ENCODE data around the gene TBCE. TPM values are rescaled to one million over a fixed set of nuclear protein-coding genes. Genes with fewer than 3 reads are reported as not detected.

The TBCE gene
- total RNA-seq, 1 experiment from 2014 or later: 24.0 TPM

DNA sequence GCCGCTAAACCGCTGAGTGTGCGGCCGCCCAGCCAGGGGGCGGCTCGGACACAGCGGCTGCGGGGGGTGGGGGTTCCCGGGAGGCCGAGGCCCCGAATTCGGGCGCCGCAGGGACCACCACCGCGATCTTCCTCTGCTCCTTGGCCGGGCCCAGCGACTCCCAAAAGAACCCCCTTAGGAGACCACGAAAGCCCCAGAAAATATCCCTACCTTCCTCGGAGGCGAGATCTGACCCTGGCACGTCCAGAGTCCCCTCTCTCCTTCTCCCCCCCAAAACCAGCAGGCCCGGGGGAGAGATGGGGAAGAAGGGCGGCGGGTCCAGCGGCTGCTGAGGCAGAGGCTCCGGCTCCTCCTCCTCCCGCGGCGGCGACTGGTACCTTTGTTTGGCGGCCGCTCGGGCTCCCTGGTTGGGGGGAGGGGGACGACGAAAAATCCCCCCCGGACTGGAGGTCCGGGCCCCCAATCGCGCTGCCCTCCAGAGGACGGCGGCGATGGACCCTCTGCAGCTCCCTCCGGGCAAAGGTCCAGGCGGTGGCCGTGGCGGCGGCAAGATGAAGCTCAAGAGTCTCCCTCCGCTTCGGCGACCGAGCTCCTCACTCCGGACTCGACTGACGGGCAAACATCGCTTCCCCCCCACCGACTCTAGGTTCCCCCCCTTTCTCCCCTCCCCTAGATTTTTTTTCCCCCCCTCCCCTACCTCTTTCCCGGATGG lies 39.5 kb upstream of the TBCE start, which contains the start of gene ARID4B:
Gene ARID4B, minus strand, starts transcription at position 621 of the 712 bp plus-strand sequence. CDS start 1,260 bp downstream, outside the sequence.
- no peaks in the 10 kb centered on the region for H3K9me2 ChIP-seq (replicated peaks; ENCODE audit: insufficient read depth, low read length)
- H3K27me3 ChIP-seq (ENCODE audit: low read length): no peaks in the 10 kb centered on the region
- H3K79me2 ChIP-seq (ENCODE audit: low read length): peaks cover 88% of the 10 kb centered on the region
- peak within 1 kb of the TSS; percentile 94 for H3K4me2 ChIP-seq (ENCODE audit: low read depth, low read length, poor library complexity, severe bottlenecking)
- peaks cover 40% of the 10 kb centered on the region for H3K4me1 ChIP-seq (ENCODE audit: low read length)
- H2AFZ ChIP-seq (ENCODE audit: low read length): peak within 1 kb of the TSS; percentile 63; the same call in 1 of the 2 replicates
- no peak for DNase-seq
- peaks cover 24% of the 10 kb centered on the region for H4K20me1 ChIP-seq (ENCODE audit: insufficient read depth, low read depth, low read length)
- H3K36me3 ChIP-seq (ENCODE audit: insufficient read depth, low read length): peaks cover 19% of the 10 kb centered on the region; the same call in 1 of the 2 replicates
- H3K4me3 ChIP-seq (ENCODE audit: low read length): peak within 1 kb of the TSS; percentile 82
- peak within 1 kb of the TSS; percentile 92 for H3K9ac ChIP-seq (ENCODE audit: low read length)
- peak within 1 kb of the TSS; percentile 91 for H3K27ac ChIP-seq (ENCODE audit: low read length)
- H3K9me3 ChIP-seq (ENCODE audit: low read length): no peaks in the 10 kb centered on the region

DNA sequence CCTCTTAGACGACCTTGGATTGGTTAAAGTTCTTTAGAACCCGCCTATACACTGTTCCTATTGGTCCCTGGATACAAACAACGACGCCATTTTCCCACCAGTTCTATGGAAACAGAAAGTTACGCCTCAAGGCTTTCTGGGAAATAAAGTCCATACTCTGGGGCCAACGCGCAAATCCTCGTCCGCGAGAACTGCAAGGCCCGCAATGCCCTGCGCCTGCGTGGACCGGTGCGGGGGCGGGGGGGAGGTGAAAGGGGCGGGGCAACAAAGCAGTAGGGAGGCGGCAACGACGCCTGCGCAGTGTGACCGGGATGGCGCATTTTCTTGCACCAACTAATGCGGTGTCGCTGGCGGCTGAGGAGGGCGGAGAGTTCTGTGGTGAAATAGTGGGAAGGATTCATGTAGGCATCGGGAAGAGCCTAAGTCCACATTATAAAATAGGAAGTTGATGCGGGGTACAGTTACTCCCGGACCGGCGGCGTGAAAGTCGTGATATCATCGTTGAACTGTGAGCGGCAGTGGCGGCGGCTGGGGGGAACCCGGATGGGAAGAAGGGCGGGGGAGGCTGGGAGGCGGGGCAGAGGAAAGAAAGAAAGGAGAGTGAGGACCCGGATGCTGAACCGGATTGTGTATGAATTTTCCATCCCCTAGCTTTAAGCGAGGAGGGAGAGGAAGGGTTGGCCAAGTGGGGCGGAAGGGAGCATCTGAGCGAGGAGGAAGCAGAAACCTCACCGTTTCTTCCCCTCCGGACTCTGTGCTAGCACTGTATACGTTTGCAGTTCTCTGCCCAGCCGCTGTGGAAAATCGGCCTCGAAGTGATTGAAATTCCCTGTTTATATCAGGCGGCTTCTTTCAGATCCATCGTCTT lies 38.7 kb upstream of the TBCE start, which contains the start of gene GGPS1:
Gene GGPS1, plus strand, starts transcription at position 300 of the 868 bp plus-strand sequence. CDS start 6,695 bp downstream, outside the sequence.
- Histone ChIP-seq H3K4me3 (ENCODE audit: low read length) (peak within 1 kb of the TSS; percentile 82), H3K27ac (ENCODE audit: low read length) (peak within 1 kb of the TSS; percentile 91), H3K9ac (ENCODE audit: low read length) (peak within 1 kb of the TSS; percentile 92), H3K27me3 (ENCODE audit: low read length) (no peaks in the 10 kb centered on the region), H4K20me1 (ENCODE audit: insufficient read depth, low read depth, low read length) (peaks cover 22% of the 10 kb centered on the region), H3K4me2 (ENCODE audit: low read depth, low read length, poor library complexity, severe bottlenecking) (peak within 1 kb of the TSS; percentile 94), H3K9me2 (replicated peaks; ENCODE audit: insufficient read depth, low read length) (no peaks in the 10 kb centered on the region), H3K79me2 (ENCODE audit: low read length) (peaks cover 86% of the 10 kb centered on the region), H2AFZ (ENCODE audit: low read length) (peak within 1 kb of the TSS; percentile 63; the same call in 1 of the 2 replicates), H3K9me3 (ENCODE audit: low read length) (no peaks in the 10 kb centered on the region), H3K36me3 (ENCODE audit: insufficient read depth, low read length) (peaks cover 18% of the 10 kb centered on the region; the same call in 1 of the 2 replicates), H3K4me1 (ENCODE audit: low read length) (peaks cover 40% of the 10 kb centered on the region)
- DNase-seq: peak; percentile 100

DNA sequence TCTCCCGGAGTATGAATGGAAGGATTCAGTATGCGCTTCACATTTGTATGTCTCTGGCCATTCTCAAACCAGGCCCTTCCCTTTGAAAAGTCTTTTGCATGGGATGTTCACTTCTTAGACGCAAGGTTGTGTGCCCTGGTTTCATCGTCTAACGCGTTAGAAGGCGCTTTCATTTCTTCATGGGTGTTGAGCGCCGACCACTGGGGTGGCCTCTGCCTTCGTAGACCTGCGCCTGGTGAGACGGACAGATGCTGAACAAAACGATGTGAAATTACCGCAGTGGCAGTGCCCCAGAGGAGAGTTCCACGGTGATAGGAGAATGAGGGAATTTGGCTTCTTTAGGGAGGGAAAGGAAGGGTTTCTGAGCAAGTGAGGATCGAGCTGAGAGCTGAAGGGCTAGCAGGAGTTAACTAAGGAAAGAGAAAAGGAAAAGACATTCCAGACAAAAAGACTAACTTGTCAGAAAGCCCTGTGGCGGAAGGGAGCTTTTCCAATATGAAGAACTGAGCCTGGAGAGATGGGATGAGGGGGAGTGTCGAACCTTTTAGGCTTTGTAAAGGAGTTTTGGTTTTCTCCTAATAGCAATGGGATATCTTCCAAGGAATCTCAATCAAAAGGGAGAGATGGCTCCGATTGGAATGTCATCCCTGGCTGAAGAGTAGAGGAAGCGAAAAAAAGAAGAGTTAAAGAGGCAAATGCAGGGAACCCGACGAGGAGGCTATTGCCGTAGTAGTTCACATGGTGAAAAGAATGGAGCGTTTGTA lies 37.9 kb upstream of the TBCE start:
- DNase-seq: peak; percentile 90
- H3K9me2 ChIP-seq (replicated peaks; ENCODE audit: insufficient read depth, low read length): no peaks in the 10 kb centered on the region
- H3K9ac ChIP-seq (ENCODE audit: low read length): peak overlapping the region; percentile 82
- H3K4me2 ChIP-seq (ENCODE audit: low read depth, low read length, poor library complexity, severe bottlenecking): peak overlapping the region; percentile 87
- H3K27ac ChIP-seq (ENCODE audit: low read length): peak overlapping the region; percentile 91
- no peaks in the 10 kb centered on the region for H3K27me3 ChIP-seq (ENCODE audit: low read length)
- H4K20me1 ChIP-seq (ENCODE audit: insufficient read depth, low read depth, low read length): peaks cover 18% of the 10 kb centered on the region
- H3K9me3 ChIP-seq (ENCODE audit: low read length): no peaks in the 10 kb centered on the region
- H2AFZ ChIP-seq (ENCODE audit: low read length): no peak overlapping the region
- peaks cover 38% of the 10 kb centered on the region for H3K4me1 ChIP-seq (ENCODE audit: low read length)
- H3K36me3 ChIP-seq (ENCODE audit: insufficient read depth, low read length): peaks cover 15% of the 10 kb centered on the region; the same call in 1 of the 2 replicates
- peak overlapping the region; percentile 75 for H3K4me3 ChIP-seq (ENCODE audit: low read length)
- peaks cover 86% of the 10 kb centered on the region for H3K79me2 ChIP-seq (ENCODE audit: low read length)

DNA sequence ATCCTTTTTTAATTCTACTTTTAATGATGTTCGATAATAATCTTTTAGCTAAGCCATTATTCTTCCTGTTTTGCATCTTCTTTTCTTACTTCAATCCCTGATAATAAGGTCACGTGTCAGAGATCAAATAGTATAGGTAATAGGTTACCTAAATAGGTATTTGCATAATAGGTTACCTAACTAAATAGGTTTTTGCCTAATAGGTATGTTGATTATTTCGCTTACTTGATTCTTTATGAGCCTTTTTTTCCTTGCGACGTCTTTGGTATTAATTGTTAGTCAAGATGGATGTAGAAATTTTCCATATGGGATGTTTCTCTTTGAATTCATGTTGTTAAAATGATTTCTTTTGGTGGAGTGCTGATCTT lies 36.3 kb upstream of the TBCE start:
- no peaks in the 10 kb centered on the region for H3K27me3 ChIP-seq (ENCODE audit: low read length)
- no peaks in the 10 kb centered on the region for H3K9me3 ChIP-seq (ENCODE audit: low read length)
- H2AFZ ChIP-seq (ENCODE audit: low read length): no peak overlapping the region
- H4K20me1 ChIP-seq (ENCODE audit: insufficient read depth, low read depth, low read length): peaks cover 6% of the 10 kb centered on the region
- no peaks in the 10 kb centered on the region for H3K9me2 ChIP-seq (replicated peaks; ENCODE audit: insufficient read depth, low read length)
- peak overlapping the region; percentile 50 for H3K9ac ChIP-seq (ENCODE audit: low read length)
- peaks cover 74% of the 10 kb centered on the region for H3K79me2 ChIP-seq (ENCODE audit: low read length)
- peaks cover 22% of the 10 kb centered on the region for H3K4me1 ChIP-seq (ENCODE audit: low read length)
- peak overlapping the region; percentile 87 for H3K4me2 ChIP-seq (ENCODE audit: low read depth, low read length, poor library complexity, severe bottlenecking)
- peak overlapping the region; percentile 75 for H3K4me3 ChIP-seq (ENCODE audit: low read length)
- peak overlapping the region; percentile 91 for H3K27ac ChIP-seq (ENCODE audit: low read length)
- peaks cover 9% of the 10 kb centered on the region; the same call in 1 of the 2 replicates for H3K36me3 ChIP-seq (ENCODE audit: insufficient read depth, low read length)
- DNase-seq: no peak

DNA sequence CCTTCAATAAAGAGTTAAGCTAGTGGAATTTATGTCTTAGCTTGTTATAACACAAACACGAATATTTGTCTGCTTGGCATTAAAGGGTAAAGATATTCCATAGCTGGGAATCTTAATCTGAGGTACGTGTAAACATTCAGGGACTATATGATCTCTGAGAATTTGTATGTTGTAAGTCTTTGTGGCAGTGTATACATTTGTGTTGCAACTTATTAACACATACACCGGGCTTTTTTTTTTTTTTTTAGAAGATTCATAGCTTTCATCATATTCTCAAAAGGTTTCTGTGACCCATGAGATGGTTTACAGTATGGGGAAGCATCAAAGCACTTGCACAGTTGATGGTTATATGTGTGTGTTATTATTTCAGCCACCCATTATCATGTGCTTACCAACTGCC lies 35.8 kb upstream of the TBCE start:
- peaks cover 17% of the 10 kb centered on the region for H3K4me1 ChIP-seq (ENCODE audit: low read length)

DNA sequence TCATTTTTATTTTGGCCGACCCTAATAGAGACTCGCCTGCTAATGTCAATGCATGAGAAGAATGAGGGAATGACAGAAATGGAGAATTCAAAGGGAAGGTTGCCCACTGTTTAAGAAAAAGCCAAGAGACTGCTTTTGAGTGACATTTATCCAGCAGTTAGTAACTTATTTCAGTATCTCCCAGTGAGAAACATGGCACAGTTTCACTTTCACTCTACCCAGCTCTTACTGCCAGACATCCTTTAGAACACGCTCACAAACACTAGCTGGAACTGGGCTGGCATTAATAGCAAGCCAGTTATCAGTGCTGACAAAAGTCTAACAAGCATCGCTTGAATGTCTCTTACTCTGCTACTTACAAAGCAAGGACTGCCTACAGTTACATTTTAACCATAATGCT lies 30.3 kb upstream of the TBCE start:
- Histone ChIP-seq H3K4me2 (ENCODE audit: low read depth, low read length, poor library complexity, severe bottlenecking) (no peak overlapping the region), H3K4me1 (ENCODE audit: low read length) (no peaks in the 10 kb centered on the region), H4K20me1 (ENCODE audit: insufficient read depth, low read depth, low read length) (no peaks in the 10 kb centered on the region), H3K36me3 (ENCODE audit: insufficient read depth, low read length) (peaks cover 4% of the 10 kb centered on the region; the same call in 1 of the 2 replicates), H3K9ac (ENCODE audit: low read length) (no peak overlapping the region), H3K9me3 (ENCODE audit: low read length) (no peaks in the 10 kb centered on the region), H2AFZ (ENCODE audit: low read length) (no peak overlapping the region), H3K9me2 (replicated peaks; ENCODE audit: insufficient read depth, low read length) (no peaks in the 10 kb centered on the region), H3K27me3 (ENCODE audit: low read length) (no peaks in the 10 kb centered on the region), H3K79me2 (ENCODE audit: low read length) (peaks cover 26% of the 10 kb centered on the region), H3K27ac (ENCODE audit: low read length) (no peak overlapping the region), H3K4me3 (ENCODE audit: low read length) (no peak overlapping the region)
- DNase-seq: no peak

More for the DNA sequence above, 35.8 kb upstream of the TBCE start:
- peaks cover 69% of the 10 kb centered on the region for H3K79me2 ChIP-seq (ENCODE audit: low read length)
- no peaks in the 10 kb centered on the region for H3K27me3 ChIP-seq (ENCODE audit: low read length)
- no peaks in the 10 kb centered on the region for H3K9me2 ChIP-seq (replicated peaks; ENCODE audit: insufficient read depth, low read length)
- H3K36me3 ChIP-seq (ENCODE audit: insufficient read depth, low read length): peaks cover 9% of the 10 kb centered on the region; the same call in 1 of the 2 replicates
- no peak for DNase-seq
- H3K9ac ChIP-seq (ENCODE audit: low read length): peak overlapping the region; percentile 14; the same call in 1 of the 2 replicates
- peak overlapping the region; percentile 75 for H3K4me3 ChIP-seq (ENCODE audit: low read length)
- H3K4me2 ChIP-seq (ENCODE audit: low read depth, low read length, poor library complexity, severe bottlenecking): peak overlapping the region; percentile 87
- peaks cover 2% of the 10 kb centered on the region for H4K20me1 ChIP-seq (ENCODE audit: insufficient read depth, low read depth, low read length)
- H3K27ac ChIP-seq (ENCODE audit: low read length): peak overlapping the region; percentile 91; the same call in 1 of the 2 replicates
- no peak overlapping the region for H2AFZ ChIP-seq (ENCODE audit: low read length)
- no peaks in the 10 kb centered on the region for H3K9me3 ChIP-seq (ENCODE audit: low read length)

DNA sequence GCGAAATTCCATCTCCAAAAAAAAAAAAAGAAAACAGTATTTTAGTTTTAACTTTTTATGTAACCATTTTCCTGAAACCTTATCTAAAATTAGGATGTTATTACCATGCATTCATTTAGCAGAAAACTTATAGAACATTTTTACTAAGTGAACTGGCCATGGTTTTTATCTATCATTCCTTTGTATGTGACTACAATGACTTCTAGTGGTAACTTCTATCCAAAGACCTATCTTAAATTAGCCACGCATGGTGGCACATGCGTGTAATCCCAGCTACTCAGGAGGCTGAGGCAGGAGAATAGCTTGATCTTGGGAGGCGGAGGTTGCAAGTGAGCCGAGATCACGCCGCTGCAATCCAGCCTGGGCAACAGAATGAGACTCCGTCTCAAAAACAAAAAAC lies 27.5 kb upstream of the TBCE start:
- Histone ChIP-seq H2AFZ (ENCODE audit: low read length) (no peak overlapping the region), H3K9me3 (ENCODE audit: low read length) (no peaks in the 10 kb centered on the region), H3K36me3 (ENCODE audit: insufficient read depth, low read length) (peaks cover 8% of the 10 kb centered on the region; the same call in 1 of the 2 replicates)

More for the DNA sequence above, 27.5 kb upstream of the TBCE start:
- no peak overlapping the region for H3K9ac ChIP-seq (ENCODE audit: low read length)
- H3K27me3 ChIP-seq (ENCODE audit: low read length): no peaks in the 10 kb centered on the region
- H3K27ac ChIP-seq (ENCODE audit: low read length): no peak overlapping the region
- H3K79me2 ChIP-seq (ENCODE audit: low read length): no peaks in the 10 kb centered on the region; the same call in 1 of the 2 replicates
- no peak overlapping the region for H3K4me3 ChIP-seq (ENCODE audit: low read length)
- H3K9me2 ChIP-seq (replicated peaks; ENCODE audit: insufficient read depth, low read length): no peaks in the 10 kb centered on the region
- no peak for DNase-seq
- H4K20me1 ChIP-seq (ENCODE audit: insufficient read depth, low read depth, low read length): no peaks in the 10 kb centered on the region
- H3K4me1 ChIP-seq (ENCODE audit: low read length): no peaks in the 10 kb centered on the region
- no peak overlapping the region for H3K4me2 ChIP-seq (ENCODE audit: low read depth, low read length, poor library complexity, severe bottlenecking)

All from Karpas-422 (cell line).